ENCODE results near the gene HTR5A.

Gene HTR5A

DNA sequence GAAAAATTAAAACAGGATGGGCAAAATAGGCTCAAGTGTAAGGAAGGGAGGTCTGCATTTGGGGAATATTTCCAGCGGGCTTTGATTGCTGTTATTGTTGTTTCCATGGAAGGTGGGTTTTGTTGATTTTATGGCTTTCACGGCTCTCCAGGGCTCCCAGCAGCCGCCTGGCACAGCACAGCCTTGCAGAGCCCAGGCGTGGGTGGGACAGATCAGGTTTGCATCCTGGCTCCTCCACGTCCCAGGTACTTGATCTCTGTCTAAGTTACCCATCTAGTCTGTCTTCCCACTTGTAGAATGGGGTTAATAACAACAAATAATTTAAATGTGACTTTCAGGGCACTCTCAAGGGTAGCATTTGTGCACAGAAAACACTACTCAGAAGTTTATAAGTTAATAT is 45.2 kb downstream of the HTR5A start:
- H3K4me3 ChIP-seq (ENCODE audit: low read depth, low read length), result no peak overlapping the region
- H3K27me3 ChIP-seq (ENCODE audit: insufficient read depth, low read length), result peaks cover 48% of the 10 kb centered on the region
- H3K27ac ChIP-seq (ENCODE audit: low read depth, low read length), result no peak overlapping the region
- H3K4me1 ChIP-seq (ENCODE audit: control insufficient read depth, insufficient read depth, low read length, unreplicated experiment), result no peaks in the 10 kb centered on the region
- no peaks in the 10 kb centered on the region for H3K36me3 ChIP-seq (ENCODE audit: insufficient read depth, low read length)
- no peaks in the 10 kb centered on the region for H3K79me2 ChIP-seq (ENCODE audit: control insufficient read depth, insufficient read depth, low read length, unreplicated experiment)
- no peak overlapping the region for H2AFZ ChIP-seq (ENCODE audit: low read length, unreplicated experiment)

DNA sequence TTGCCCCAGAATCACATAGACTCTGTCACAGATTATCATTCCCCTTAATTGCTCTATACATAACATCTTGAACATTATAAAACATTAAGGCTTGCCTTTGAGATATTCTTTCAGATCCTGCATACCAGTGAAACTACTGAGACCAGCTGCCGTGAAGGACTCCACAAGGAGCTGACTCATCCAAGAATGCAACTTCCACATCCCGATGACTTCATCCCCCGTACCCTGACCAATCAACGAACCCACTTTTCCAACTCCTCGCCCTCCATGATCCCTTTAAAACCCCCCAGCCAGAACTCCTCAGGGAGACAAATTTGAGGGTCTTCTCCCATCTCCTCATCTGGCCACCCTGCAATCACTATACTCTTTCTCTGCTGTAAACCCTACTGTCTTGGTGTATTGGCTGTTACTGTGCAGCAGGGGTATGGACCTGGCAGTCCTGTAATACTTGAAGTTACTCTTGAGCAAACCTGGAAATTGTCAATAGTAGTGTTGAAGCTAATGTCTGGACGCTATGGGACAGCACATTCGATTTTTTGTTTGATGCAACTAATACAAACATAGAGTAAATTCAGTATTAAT is 49.8 kb downstream of the HTR5A start:
- H2AFZ ChIP-seq (ENCODE audit: low read length, unreplicated experiment), result no peak overlapping the region
- peaks cover 30% of the 10 kb centered on the region for H3K27me3 ChIP-seq (ENCODE audit: insufficient read depth, low read length)
- H3K79me2 ChIP-seq (ENCODE audit: control insufficient read depth, insufficient read depth, low read length, unreplicated experiment), result no peaks in the 10 kb centered on the region
- no peaks in the 10 kb centered on the region for H3K36me3 ChIP-seq (ENCODE audit: insufficient read depth, low read length)
- no peaks in the 10 kb centered on the region for H3K4me1 ChIP-seq (ENCODE audit: control insufficient read depth, insufficient read depth, low read length, unreplicated experiment)
- no peak overlapping the region for H3K27ac ChIP-seq (ENCODE audit: low read depth, low read length)
- no peak overlapping the region for H3K4me3 ChIP-seq (ENCODE audit: low read depth, low read length)

DNA sequence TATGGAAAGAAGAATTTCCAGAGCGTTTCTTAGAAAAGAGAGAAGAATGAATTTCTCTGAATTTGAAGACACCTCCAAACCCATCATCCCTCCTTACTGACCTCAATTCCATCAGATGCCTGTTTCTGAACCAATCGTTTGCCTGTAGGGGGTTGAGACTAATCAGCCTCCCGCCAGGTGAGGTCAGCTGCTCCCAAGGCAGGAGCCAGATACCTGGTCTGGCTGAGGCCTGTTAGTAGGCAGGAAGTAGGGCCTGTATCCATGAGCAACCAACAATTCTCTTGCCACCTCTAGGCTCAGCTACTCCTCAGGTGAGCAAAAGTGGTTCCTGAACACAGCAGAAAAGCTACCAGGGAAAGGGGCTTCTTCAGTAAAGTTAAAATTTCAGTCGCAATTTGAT is 50.3 kb downstream of the HTR5A start:
- no peaks in the 10 kb centered on the region for H3K4me1 ChIP-seq (ENCODE audit: control insufficient read depth, insufficient read depth, low read length, unreplicated experiment)
- no peaks in the 10 kb centered on the region for H3K79me2 ChIP-seq (ENCODE audit: control insufficient read depth, insufficient read depth, low read length, unreplicated experiment)
- no peaks in the 10 kb centered on the region for H3K36me3 ChIP-seq (ENCODE audit: insufficient read depth, low read length)
- H3K4me3 ChIP-seq (ENCODE audit: low read depth, low read length), result no peak overlapping the region
- H3K27ac ChIP-seq (ENCODE audit: low read depth, low read length), result no peak overlapping the region
- no peak overlapping the region for H2AFZ ChIP-seq (ENCODE audit: low read length, unreplicated experiment)
- peaks cover 25% of the 10 kb centered on the region for H3K27me3 ChIP-seq (ENCODE audit: insufficient read depth, low read length)

DNA sequence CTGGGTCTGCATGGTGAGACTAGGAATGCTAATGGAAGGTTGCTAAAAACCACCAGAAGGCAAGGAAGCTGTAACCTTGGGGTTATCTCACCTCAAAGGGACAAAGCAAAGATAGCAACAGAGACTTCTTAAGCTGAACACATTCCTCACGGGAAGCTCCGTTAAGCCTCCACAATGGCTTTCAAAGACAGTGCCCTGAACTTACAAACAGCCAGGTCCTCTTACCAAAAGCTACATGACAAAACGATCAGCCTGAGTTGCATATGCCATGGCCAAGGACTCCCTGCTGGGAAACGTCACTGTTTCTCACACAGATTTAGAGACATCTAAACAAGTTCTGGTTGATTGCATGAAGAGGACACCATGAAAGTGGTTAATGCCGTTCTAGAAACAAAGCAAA is 52.7 kb downstream of the HTR5A start:
- H3K36me3 ChIP-seq (ENCODE audit: insufficient read depth, low read length), result no peaks in the 10 kb centered on the region

DNA sequence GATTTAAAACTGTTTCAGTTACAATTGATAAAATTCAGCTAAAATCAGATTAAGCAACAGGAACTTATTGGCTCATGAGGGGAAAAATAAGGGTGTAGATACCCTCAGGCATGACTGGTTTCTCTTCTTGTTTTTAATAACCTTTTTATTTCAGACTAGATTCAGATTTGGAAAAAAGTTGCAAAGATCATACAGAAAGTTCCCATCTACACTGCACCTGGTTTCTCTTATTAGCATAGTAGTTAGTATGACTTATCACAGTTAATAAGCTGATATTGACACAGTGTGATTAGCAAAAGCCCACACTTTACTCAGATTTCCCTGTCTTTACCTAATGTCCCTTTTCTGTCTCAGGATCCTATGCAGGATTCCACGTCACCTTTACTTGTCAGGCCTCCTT is 53.3 kb downstream of the HTR5A start:
- H3K4me1 ChIP-seq (ENCODE audit: control insufficient read depth, insufficient read depth, low read length, unreplicated experiment), result no peaks in the 10 kb centered on the region
- H3K79me2 ChIP-seq (ENCODE audit: control insufficient read depth, insufficient read depth, low read length, unreplicated experiment), result no peaks in the 10 kb centered on the region
- no peaks in the 10 kb centered on the region for H3K36me3 ChIP-seq (ENCODE audit: insufficient read depth, low read length)
- H2AFZ ChIP-seq (ENCODE audit: low read length, unreplicated experiment), result no peak overlapping the region
- no peak overlapping the region for H3K27ac ChIP-seq (ENCODE audit: low read depth, low read length)
- no peak overlapping the region for H3K4me3 ChIP-seq (ENCODE audit: low read depth, low read length)
- H3K27me3 ChIP-seq (ENCODE audit: insufficient read depth, low read length), result peaks cover 7% of the 10 kb centered on the region; the same call in 1 of the 2 replicates

More for the DNA sequence above, 52.7 kb downstream of the HTR5A start:
- H3K27me3 ChIP-seq (ENCODE audit: insufficient read depth, low read length), result peaks cover 10% of the 10 kb centered on the region; the same call in 1 of the 2 replicates
- no peak overlapping the region for H2AFZ ChIP-seq (ENCODE audit: low read length, unreplicated experiment)
- H3K79me2 ChIP-seq (ENCODE audit: control insufficient read depth, insufficient read depth, low read length, unreplicated experiment), result no peaks in the 10 kb centered on the region
- no peaks in the 10 kb centered on the region for H3K4me1 ChIP-seq (ENCODE audit: control insufficient read depth, insufficient read depth, low read length, unreplicated experiment)
- no peak overlapping the region for H3K27ac ChIP-seq (ENCODE audit: low read depth, low read length)
- no peak overlapping the region for H3K4me3 ChIP-seq (ENCODE audit: low read depth, low read length)

DNA sequence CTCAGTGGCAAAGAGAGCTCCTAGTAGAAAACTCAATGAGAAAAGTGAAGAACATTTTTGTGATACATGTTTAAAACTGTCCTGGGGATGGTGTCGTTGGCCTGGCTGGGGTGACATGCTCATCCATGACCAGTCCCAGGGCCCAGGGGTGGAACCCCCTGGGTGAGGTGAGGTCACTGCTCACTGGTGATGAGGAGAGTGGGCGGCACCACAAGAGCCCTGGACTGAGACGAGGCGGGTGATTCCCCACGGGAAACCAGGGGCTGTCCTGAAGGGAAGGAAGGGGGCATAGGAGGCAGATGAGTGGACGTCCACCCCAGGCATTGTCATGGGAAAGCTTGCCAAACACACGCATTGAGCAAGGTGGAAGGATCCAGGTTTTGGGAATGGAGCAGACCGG is 54.6 kb downstream of the HTR5A start:
- H2AFZ ChIP-seq (ENCODE audit: low read length, unreplicated experiment), result no peak overlapping the region
- H3K27ac ChIP-seq (ENCODE audit: low read depth, low read length), result no peak overlapping the region
- H3K4me1 ChIP-seq (ENCODE audit: control insufficient read depth, insufficient read depth, low read length, unreplicated experiment), result no peaks in the 10 kb centered on the region
- no peak overlapping the region for H3K4me3 ChIP-seq (ENCODE audit: low read depth, low read length)
- peaks cover 7% of the 10 kb centered on the region; the same call in 1 of the 2 replicates for H3K27me3 ChIP-seq (ENCODE audit: insufficient read depth, low read length)
- no peaks in the 10 kb centered on the region for H3K79me2 ChIP-seq (ENCODE audit: control insufficient read depth, insufficient read depth, low read length, unreplicated experiment)
- no peaks in the 10 kb centered on the region for H3K36me3 ChIP-seq (ENCODE audit: insufficient read depth, low read length)

DNA sequence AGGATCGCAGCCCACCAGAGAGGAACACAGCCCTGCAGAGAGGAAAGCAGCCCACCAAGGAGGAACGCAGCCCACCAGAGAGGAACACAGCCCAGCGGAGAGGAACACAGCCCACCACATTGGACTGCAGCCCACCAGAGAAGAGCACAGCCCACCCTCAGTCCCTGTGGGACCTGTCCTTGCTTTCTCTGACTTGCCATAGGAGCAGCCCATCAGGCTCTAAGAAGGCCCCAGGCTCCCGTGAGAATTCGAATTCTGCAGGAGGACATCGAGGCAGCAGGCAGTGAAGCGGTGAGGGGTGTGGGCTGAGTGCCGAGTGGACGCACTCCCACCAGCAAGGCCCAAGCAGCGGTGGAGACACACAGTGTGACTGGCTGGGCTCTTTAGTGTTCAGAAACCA is 59.1 kb downstream of the HTR5A start:
- no peaks in the 10 kb centered on the region for H3K79me2 ChIP-seq (ENCODE audit: control insufficient read depth, insufficient read depth, low read length, unreplicated experiment)
- no peaks in the 10 kb centered on the region for H3K4me1 ChIP-seq (ENCODE audit: control insufficient read depth, insufficient read depth, low read length, unreplicated experiment)
- H3K36me3 ChIP-seq (ENCODE audit: insufficient read depth, low read length), result no peaks in the 10 kb centered on the region
- no peak overlapping the region for H3K4me3 ChIP-seq (ENCODE audit: low read depth, low read length)
- H3K27ac ChIP-seq (ENCODE audit: low read depth, low read length), result no peak overlapping the region
- peaks cover 5% of the 10 kb centered on the region; the same call in 1 of the 2 replicates for H3K27me3 ChIP-seq (ENCODE audit: insufficient read depth, low read length)
- no peak overlapping the region for H2AFZ ChIP-seq (ENCODE audit: low read length, unreplicated experiment)

DNA sequence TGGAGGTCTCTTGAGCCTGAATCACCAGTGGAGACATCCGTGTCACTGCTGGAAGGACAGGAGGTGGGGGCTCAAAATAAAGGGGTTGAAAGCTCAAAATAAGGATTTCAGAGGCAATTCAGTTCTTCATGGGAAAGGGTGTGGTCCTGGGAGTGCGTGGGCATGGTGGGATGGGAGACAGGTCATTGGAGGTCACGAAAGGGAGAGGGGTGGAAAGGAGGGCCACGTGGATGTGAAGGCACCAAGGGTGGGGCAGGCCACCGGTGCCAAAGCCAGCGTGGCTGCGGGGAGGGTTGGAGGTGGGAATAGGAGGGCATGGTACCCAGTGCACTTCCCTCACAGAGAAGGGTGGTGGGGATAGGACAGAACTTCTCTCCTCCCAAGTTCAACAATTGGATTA is 59.7 kb downstream of the HTR5A start:
- Histone ChIP-seq H3K36me3 (ENCODE audit: insufficient read depth, low read length) (no peaks in the 10 kb centered on the region), H3K27me3 (ENCODE audit: insufficient read depth, low read length) (peaks cover 5% of the 10 kb centered on the region; the same call in 1 of the 2 replicates), H3K79me2 (ENCODE audit: control insufficient read depth, insufficient read depth, low read length, unreplicated experiment) (no peaks in the 10 kb centered on the region), H3K27ac (ENCODE audit: low read depth, low read length) (no peak overlapping the region), H3K4me3 (ENCODE audit: low read depth, low read length) (no peak overlapping the region), H2AFZ (ENCODE audit: low read length, unreplicated experiment) (no peak overlapping the region), H3K4me1 (ENCODE audit: control insufficient read depth, insufficient read depth, low read length, unreplicated experiment) (no peaks in the 10 kb centered on the region)

DNA sequence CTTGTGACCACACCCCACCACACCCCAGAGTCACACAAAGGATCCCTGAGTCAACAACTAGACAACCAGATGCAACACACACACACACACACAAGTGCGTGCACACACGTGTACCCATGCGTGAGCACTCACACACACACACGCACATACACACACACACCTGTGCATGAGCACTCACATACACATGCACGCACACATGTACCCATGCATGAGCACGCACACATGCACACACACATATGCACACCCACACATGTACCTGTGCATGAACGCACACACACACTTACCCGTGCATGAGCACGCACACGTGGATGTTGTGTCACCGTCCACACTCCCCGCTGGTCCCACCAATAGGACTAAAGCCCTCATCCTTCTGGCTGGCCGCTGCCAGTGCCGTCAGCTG is 60.4 kb downstream of the HTR5A start:
- Histone ChIP-seq H3K27me3 (ENCODE audit: insufficient read depth, low read length) (peaks cover 5% of the 10 kb centered on the region; the same call in 1 of the 2 replicates), H3K79me2 (ENCODE audit: control insufficient read depth, insufficient read depth, low read length, unreplicated experiment) (no peaks in the 10 kb centered on the region), H3K4me3 (ENCODE audit: low read depth, low read length) (no peak overlapping the region), H3K4me1 (ENCODE audit: control insufficient read depth, insufficient read depth, low read length, unreplicated experiment) (no peaks in the 10 kb centered on the region), H3K36me3 (ENCODE audit: insufficient read depth, low read length) (no peaks in the 10 kb centered on the region), H3K27ac (ENCODE audit: low read depth, low read length) (no peak overlapping the region), H2AFZ (ENCODE audit: low read length, unreplicated experiment) (no peak overlapping the region)

DNA sequence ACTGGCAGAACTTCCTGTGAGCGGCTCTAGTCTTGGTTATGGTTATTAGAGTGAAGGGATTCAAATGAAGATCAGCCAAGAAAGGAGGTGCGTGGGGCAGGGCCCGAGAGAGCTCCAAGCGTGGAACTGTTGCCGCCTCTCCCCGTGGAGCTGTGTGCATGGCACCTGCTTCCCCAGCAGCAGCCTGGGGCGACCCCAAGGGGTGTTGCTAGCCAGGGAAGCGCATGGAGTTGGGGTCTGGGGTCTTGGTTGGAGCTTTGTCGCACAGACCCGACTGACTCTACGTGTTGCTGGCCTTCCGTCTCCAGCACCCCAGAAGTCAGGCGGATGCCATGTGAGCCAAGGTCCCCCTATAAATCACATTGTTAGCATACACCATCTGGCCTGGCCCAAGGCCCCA is 61.0 kb downstream of the HTR5A start:
- H3K4me1 ChIP-seq (ENCODE audit: control insufficient read depth, insufficient read depth, low read length, unreplicated experiment), result no peaks in the 10 kb centered on the region
- H3K4me3 ChIP-seq (ENCODE audit: low read depth, low read length), result no peak overlapping the region
- H2AFZ ChIP-seq (ENCODE audit: low read length, unreplicated experiment), result no peak overlapping the region
- H3K27ac ChIP-seq (ENCODE audit: low read depth, low read length), result no peak overlapping the region
- no peaks in the 10 kb centered on the region for H3K79me2 ChIP-seq (ENCODE audit: control insufficient read depth, insufficient read depth, low read length, unreplicated experiment)
- H3K27me3 ChIP-seq (ENCODE audit: insufficient read depth, low read length), result peaks cover 5% of the 10 kb centered on the region; the same call in 1 of the 2 replicates
- H3K36me3 ChIP-seq (ENCODE audit: insufficient read depth, low read length), result no peaks in the 10 kb centered on the region

DNA sequence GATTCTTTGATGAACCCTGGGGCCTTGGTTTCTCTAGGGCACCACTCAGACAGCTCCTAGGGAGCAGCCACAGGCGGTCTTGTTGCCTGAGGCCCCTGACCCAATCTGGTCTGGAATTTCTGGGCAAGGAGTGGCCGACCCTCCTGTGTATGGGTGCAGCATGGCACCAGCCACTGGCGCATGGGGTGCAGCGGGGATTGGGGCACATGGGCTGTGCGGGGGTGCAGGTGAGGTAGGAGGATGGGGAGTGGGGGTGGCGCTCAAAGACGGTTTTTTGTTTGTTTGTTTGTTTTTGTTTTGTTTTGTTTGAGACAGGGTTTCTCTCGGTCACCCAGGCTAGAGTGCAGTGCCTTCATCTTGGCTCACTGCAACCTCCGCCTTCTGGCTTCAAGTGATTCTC is 62.3 kb downstream of the HTR5A start:
- no peak overlapping the region for H3K4me3 ChIP-seq (ENCODE audit: low read depth, low read length)
- H3K4me1 ChIP-seq (ENCODE audit: control insufficient read depth, insufficient read depth, low read length, unreplicated experiment), result no peaks in the 10 kb centered on the region
- no peak overlapping the region for H2AFZ ChIP-seq (ENCODE audit: low read length, unreplicated experiment)
- H3K27ac ChIP-seq (ENCODE audit: low read depth, low read length), result no peak overlapping the region
- H3K36me3 ChIP-seq (ENCODE audit: insufficient read depth, low read length), result no peaks in the 10 kb centered on the region
- H3K27me3 ChIP-seq (ENCODE audit: insufficient read depth, low read length), result peaks cover 5% of the 10 kb centered on the region; the same call in 1 of the 2 replicates
- no peaks in the 10 kb centered on the region for H3K79me2 ChIP-seq (ENCODE audit: control insufficient read depth, insufficient read depth, low read length, unreplicated experiment)
